Trophoblast cell (in vitro differentiated cells and primary cell): ENCODE measurements around the gene GNAL.

Experiments used
- DNase-seq, 2 donors: peaks; one replicate each; pipeline ENCODE4 v3.0.0-alpha.2; 2016
- H2AFZ ChIP-seq: 2 replicates; pipeline ENCODE4 v1.6.1; 2013; ENCODE audit warnings: low read length, moderate library complexity, mild to moderate bottlenecking; ENCODE audit not compliant: insufficient read depth, poor library complexity
- H2AK5ac ChIP-seq: 2 replicates; pipeline ENCODE4 v1.6.1; 2013; ENCODE audit warnings: mild to moderate bottlenecking, low read length
- H2BK120ac ChIP-seq: 2 replicates; pipeline ENCODE4 v1.6.1; 2013; ENCODE audit warnings: low read length, mild to moderate bottlenecking, moderate library complexity; ENCODE audit not compliant: insufficient read depth, poor library complexity
- H2BK12ac ChIP-seq: 2 replicates; pipeline ENCODE4 v1.6.1; 2013; ENCODE audit warnings: mild to moderate bottlenecking, low read length, moderate library complexity
- H2BK5ac ChIP-seq: 2 replicates; pipeline ENCODE4 v1.6.1; 2013; ENCODE audit warnings: low read length, low read depth, moderate library complexity, mild to moderate bottlenecking; ENCODE audit not compliant: poor library complexity
- H3K14ac ChIP-seq: 2 replicates; pipeline ENCODE4 v1.6.1; 2013; ENCODE audit warnings: mild to moderate bottlenecking, low read length
- H3K18ac ChIP-seq: 2 replicates; pipeline ENCODE4 v1.6.1; 2013; ENCODE audit warnings: mild to moderate bottlenecking, low read length
- H3K23ac ChIP-seq: 2 replicates; pipeline ENCODE4 v1.6.1; 2013; ENCODE audit warnings: low read length
- H3K27ac ChIP-seq: 2 replicates; pipeline ENCODE4 v1.5.1; 2013; ENCODE audit warnings: low read depth, mild to moderate bottlenecking, inconsistent platforms, low read length, moderate library complexity
- H3K27me3 ChIP-seq: 2 replicates; pipeline ENCODE4 v1.6.1; 2013; ENCODE audit warnings: inconsistent platforms, mild to moderate bottlenecking, low read length, moderate library complexity; ENCODE audit not compliant: insufficient read depth
- H3K36me3 ChIP-seq, 2 experiments: 1 replicate in 1 of 2; 2 replicates in 1 of 2; pipeline ENCODE4 v1.6.1; 2013; ENCODE audit warnings: low read length in 2 of 2, mild to moderate bottlenecking in 2 of 2, moderate library complexity in 1 of 2; ENCODE audit not compliant: insufficient read depth in 2 of 2, control insufficient read depth in 1 of 2
- H3K4ac ChIP-seq: 2 replicates; pipeline ENCODE4 v1.6.1; 2013; ENCODE audit warnings: low read depth, mild to moderate bottlenecking, low read length, moderate library complexity
- H3K4me1 ChIP-seq, 2 experiments: 1 replicate in 1 of 2; 2 replicates in 1 of 2; pipeline ENCODE4 v1.6.1; 2013; ENCODE audit warnings: low read length in 2 of 2, mild to moderate bottlenecking in 2 of 2, moderate library complexity in 1 of 2; ENCODE audit not compliant: insufficient read depth in 2 of 2, control insufficient read depth in 1 of 2
- H3K4me2 ChIP-seq: 2 replicates; pipeline ENCODE4 v1.6.1; 2013; ENCODE audit warnings: inconsistent platforms, mild to moderate bottlenecking, low read length, moderate library complexity
- H3K4me3 ChIP-seq: 2 replicates; pipeline ENCODE4 v1.5.1; 2013; ENCODE audit warnings: mild to moderate bottlenecking, low read depth, low read length, inconsistent platforms
- H3K79me1 ChIP-seq: one replicate; pipeline ENCODE4 v1.6.1; 2013; ENCODE audit warnings: low read length
- H3K79me2 ChIP-seq: 2 replicates; pipeline ENCODE4 v1.6.1; 2013; ENCODE audit warnings: low read length, mild to moderate bottlenecking; ENCODE audit not compliant: control insufficient read depth, insufficient read depth, poor library complexity
- H3K9ac ChIP-seq: 2 replicates; pipeline ENCODE4 v1.6.1; 2013; ENCODE audit warnings: mild to moderate bottlenecking, low read length
- H3K9me3 ChIP-seq: 2 replicates; pipeline ENCODE4 v1.6.1; 2013; ENCODE audit warnings: low read depth, mild to moderate bottlenecking, control low read depth, inconsistent platforms, low read length; ENCODE audit not compliant: insufficient read depth
- H4K12ac ChIP-seq: 2 replicates; pipeline ENCODE4 v1.6.1; 2013; ENCODE audit warnings: low read depth, mild to moderate bottlenecking, low read length, moderate library complexity
- H4K8ac ChIP-seq: 2 replicates; pipeline ENCODE4 v1.6.1; 2013; ENCODE audit warnings: low read depth, mild to moderate bottlenecking, low read length, moderate library complexity
- H4K91ac ChIP-seq: one replicate; pipeline ENCODE4 v1.6.1; 2013; ENCODE audit warnings: low read depth, mild to moderate bottlenecking, low read length, moderate library complexity
- WGBS: extraction: QIAGEN DNeasy Blood & Tissue Kit; methylation state at CpG from one replicate; pipeline ENCODE4 v1.1.7; 2013; ENCODE audit warnings: missing lambda C conversion rate; ENCODE audit not compliant: insufficient read length, insufficient coverage; ENCODE audit errors: extremely low coverage; 5-methylcytosine and 5-hydroxymethylcytosine counted together

Gene GNAL

DNA sequence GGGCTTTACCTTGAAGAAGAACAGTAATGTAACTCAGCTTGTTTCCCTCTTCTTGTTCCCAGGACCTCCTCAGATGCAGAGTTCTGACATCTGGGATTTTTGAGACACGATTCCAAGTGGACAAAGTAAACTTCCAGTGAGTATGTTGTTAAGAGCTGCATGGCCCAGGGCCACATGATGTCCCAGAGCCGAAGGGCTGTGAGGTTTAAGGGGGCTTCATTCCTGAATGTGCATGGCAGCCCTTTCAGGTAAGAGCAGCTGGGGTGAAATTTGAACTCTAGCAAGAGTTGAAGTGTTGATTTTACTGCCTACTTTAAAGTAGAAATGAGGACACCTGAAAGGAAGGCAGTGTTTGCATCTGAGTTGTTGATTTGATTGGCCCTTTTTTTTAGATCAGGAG, 175.4 kb downstream of the GNAL start:
- no CpG with 5 or more reads among the region's 2 CpGs for WGBS
- Histone ChIP-seq H2AK5ac (no peak overlapping the region), H3K27me3 (no peaks in the 10 kb centered on the region)

DNA sequence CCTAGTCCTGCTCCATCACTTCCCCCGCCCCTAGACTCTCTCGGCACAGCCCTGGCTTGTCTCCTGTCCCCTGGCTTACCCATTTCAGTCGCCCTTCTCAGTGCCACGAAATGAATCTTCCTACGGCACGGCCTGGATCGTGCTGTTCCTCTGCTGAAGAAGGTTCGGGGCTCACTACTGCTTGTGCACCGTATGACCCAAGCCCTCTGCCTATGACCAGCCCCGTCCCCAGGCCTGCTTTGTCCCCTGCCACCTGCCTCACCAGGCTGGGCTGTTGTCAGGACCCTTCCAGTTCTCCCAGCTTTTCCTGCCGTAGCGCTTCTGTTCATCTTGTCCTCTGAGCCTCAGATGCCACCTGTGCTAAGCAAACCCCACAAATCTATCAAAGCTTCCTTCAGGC, 176.0 kb downstream of the GNAL start:
- no peak overlapping the region for H3K27ac ChIP-seq
- no peak overlapping the region for H2BK120ac ChIP-seq
- peak overlapping the region; percentile 44 for H3K4me3 ChIP-seq
- no peaks in the 10 kb centered on the region for H3K36me3 ChIP-seq
- H2AFZ ChIP-seq, result no peak overlapping the region
- H3K14ac ChIP-seq, result no peak overlapping the region
- no peak overlapping the region for H3K9ac ChIP-seq
- no peak overlapping the region for H3K4me2 ChIP-seq
- H4K91ac ChIP-seq, result no peak overlapping the region
- DNase-seq, result no peak
- H3K23ac ChIP-seq, result no peak overlapping the region
- no peak overlapping the region for H2BK12ac ChIP-seq
- no peak overlapping the region for H2AK5ac ChIP-seq
- H3K79me2 ChIP-seq, result no peaks in the 10 kb centered on the region
- no peak overlapping the region for H4K12ac ChIP-seq
- H4K8ac ChIP-seq, result no peak overlapping the region
- no peaks in the 10 kb centered on the region for H3K27me3 ChIP-seq
- peaks cover 2 to 5% of the 10 kb centered on the region in 2 experiments for H3K4me1 ChIP-seq
- no peak overlapping the region for H3K18ac ChIP-seq
- H3K9me3 ChIP-seq, result no peaks in the 10 kb centered on the region
- no peak overlapping the region for H2BK5ac ChIP-seq
- H3K79me1 ChIP-seq, result peaks cover 3% of the 10 kb centered on the region
- no peak overlapping the region for H3K4ac ChIP-seq
- no CpG with 5 or more reads among the region's 12 CpGs for WGBS

More for the DNA sequence above, 175.4 kb downstream of the GNAL start:
- no peak overlapping the region for H4K91ac ChIP-seq
- H2BK120ac ChIP-seq, result no peak overlapping the region
- no peaks in the 10 kb centered on the region for H3K9me3 ChIP-seq
- H3K4me3 ChIP-seq, result no peak overlapping the region
- H3K4me1 ChIP-seq, result peaks cover 6 to 7% of the 10 kb centered on the region in 2 experiments
- no peaks in the 10 kb centered on the region for H3K79me2 ChIP-seq
- H3K14ac ChIP-seq, result no peak overlapping the region
- H3K36me3 ChIP-seq, result no peaks in the 10 kb centered on the region
- no peak for DNase-seq
- H4K8ac ChIP-seq, result no peak overlapping the region
- no peak overlapping the region for H4K12ac ChIP-seq
- peaks cover 4% of the 10 kb centered on the region for H3K79me1 ChIP-seq
- no peak overlapping the region for H3K4ac ChIP-seq
- H2AFZ ChIP-seq, result no peak overlapping the region
- H2BK5ac ChIP-seq, result no peak overlapping the region
- H3K18ac ChIP-seq, result no peak overlapping the region
- no peak overlapping the region for H3K27ac ChIP-seq
- no peak overlapping the region for H3K9ac ChIP-seq
- H2BK12ac ChIP-seq, result no peak overlapping the region
- H3K23ac ChIP-seq, result no peak overlapping the region
- no peak overlapping the region for H3K4me2 ChIP-seq

- H2BK120ac ChIP-seq, result no peak overlapping the region
- no peaks in the 10 kb centered on the region for H3K79me2 ChIP-seq
- H3K4me2 ChIP-seq, result no peak overlapping the region
- no peak overlapping the region for H3K9ac ChIP-seq
- H4K91ac ChIP-seq, result no peak overlapping the region
- H3K4me3 ChIP-seq, result no peak overlapping the region
- no peaks in the 10 kb centered on the region for H3K36me3 ChIP-seq
- no peak overlapping the region for H2BK5ac ChIP-seq
- no CpG with 5 or more reads among the region's 10 CpGs for WGBS
- no peak overlapping the region for H3K23ac ChIP-seq
- no peak overlapping the region for H2AFZ ChIP-seq
- H3K27ac ChIP-seq, result no peak overlapping the region
- no peak overlapping the region for H3K18ac ChIP-seq
- peaks cover 0 to 2% of the 10 kb centered on the region in 2 experiments for H3K4me1 ChIP-seq
- no peaks in the 10 kb centered on the region for H3K79me1 ChIP-seq
- H3K27me3 ChIP-seq, result no peaks in the 10 kb centered on the region
- no peak overlapping the region for H4K12ac ChIP-seq
- H2AK5ac ChIP-seq, result no peak overlapping the region
- no peak overlapping the region for H3K14ac ChIP-seq
- no peaks in the 10 kb centered on the region for H3K9me3 ChIP-seq
- no peak overlapping the region for H2BK12ac ChIP-seq
- no peak overlapping the region for H4K8ac ChIP-seq
- DNase-seq, result no peak
- no peak overlapping the region for H3K4ac ChIP-seq
Measured at GRCh38 chr18:11866329-11866728, 177.3 kb downstream of the GNAL start.

- Histone ChIP-seq H4K12ac (no peak overlapping the region), H3K27ac (no peak overlapping the region), H2BK120ac (no peak overlapping the region), H2AFZ (no peak overlapping the region), H3K4ac (no peak overlapping the region), H3K18ac (no peak overlapping the region), H4K91ac (no peak overlapping the region), H3K9ac (no peak overlapping the region), H3K14ac (no peak overlapping the region), H3K9me3 (no peaks in the 10 kb centered on the region), H3K79me1 (no peaks in the 10 kb centered on the region), H3K4me2 (no peak overlapping the region), H2BK12ac (no peak overlapping the region), H3K4me3 (no peak overlapping the region), H3K36me3 (no peaks in the 10 kb centered on the region), H3K27me3 (no peaks in the 10 kb centered on the region), H2AK5ac (no peak overlapping the region), H3K79me2 (no peaks in the 10 kb centered on the region), H3K4me1 (peaks cover 0 to 2% of the 10 kb centered on the region in 2 experiments), H3K23ac (no peak overlapping the region), H4K8ac (no peak overlapping the region), H2BK5ac (no peak overlapping the region)
- no peak for DNase-seq
- WGBS, result no CpG with 5 or more reads among the region's 5 CpGs
Measured at GRCh38 chr18:11866764-11867163, 177.7 kb downstream of the GNAL start.
